Inferior parietal cortex (tissue), 1 donor: Measurements from ENCODE around the gene CCM2.
A peak's percentile ranks its signal among the peaks of the same experiment; 100 is the strongest.
"Not testable (repeated sequence)": the region's sequence is repeated elsewhere in the genome, so short reads cannot be mapped to it uniquely, and the experiment has no call there.

Experiments
- DNase-seq: peaks from one replicate; pipeline ENCODE4 v3.0.0-alpha.2; 2016; ENCODE audit errors: extremely low spot score

The CCM2 gene

DNA sequence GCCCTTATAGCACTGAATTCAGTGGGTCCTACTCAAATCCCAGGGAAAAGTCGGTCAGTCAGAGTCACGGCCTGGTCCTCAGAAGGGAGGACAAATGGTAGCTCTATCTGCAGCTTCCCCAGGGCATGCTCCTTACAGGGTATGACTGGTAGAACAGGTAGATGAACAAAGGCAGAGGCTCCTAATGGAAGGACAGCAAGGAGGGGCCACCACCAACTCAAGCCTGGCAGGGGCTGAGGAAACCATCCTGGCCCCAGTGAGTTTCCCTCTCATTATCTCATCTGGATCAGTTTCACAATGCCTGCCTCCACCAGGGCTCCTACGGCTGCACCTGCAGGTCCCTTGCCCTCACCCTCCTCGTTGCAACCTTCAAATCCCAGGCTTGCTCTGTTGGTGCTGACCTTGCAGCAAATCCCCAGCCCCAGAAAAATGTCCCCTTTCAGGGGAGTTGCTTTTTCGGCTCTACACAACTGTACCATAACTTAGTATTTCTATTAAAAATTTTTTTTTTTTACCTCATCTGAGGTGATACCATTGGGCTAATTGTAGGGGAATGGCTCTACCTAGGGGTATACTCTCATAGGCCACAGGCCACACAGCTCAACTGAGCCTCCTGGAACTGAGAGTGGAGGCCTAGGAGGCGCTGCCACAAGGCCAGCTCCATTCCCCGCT, 18.8 kb upstream of the CCM2 start:
- DNase-seq: no peak

DNA sequence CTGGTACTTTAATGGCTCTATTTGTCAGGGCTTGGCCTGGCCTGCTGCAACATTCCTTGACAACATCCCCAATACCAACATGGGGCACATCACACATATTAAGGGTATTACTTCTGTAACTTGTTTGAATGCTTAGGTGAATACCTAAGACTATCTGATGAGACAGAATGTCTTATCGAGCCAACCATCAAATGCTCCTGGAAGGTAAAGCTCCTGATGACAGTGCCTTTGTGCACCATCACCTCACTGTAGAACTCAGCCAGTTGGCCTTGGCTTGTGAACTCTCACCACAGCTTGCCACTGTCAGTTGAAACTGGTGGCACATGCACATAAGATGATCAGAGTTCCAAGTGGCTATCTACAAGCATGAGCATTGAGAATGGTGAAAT, 17.5 kb upstream of the CCM2 start:
- DNase-seq: no peak

- DNase-seq: no peak
These were observed 17.0 kb upstream of the CCM2 start for GRCh38 chr7:44982970-44983369.

DNA sequence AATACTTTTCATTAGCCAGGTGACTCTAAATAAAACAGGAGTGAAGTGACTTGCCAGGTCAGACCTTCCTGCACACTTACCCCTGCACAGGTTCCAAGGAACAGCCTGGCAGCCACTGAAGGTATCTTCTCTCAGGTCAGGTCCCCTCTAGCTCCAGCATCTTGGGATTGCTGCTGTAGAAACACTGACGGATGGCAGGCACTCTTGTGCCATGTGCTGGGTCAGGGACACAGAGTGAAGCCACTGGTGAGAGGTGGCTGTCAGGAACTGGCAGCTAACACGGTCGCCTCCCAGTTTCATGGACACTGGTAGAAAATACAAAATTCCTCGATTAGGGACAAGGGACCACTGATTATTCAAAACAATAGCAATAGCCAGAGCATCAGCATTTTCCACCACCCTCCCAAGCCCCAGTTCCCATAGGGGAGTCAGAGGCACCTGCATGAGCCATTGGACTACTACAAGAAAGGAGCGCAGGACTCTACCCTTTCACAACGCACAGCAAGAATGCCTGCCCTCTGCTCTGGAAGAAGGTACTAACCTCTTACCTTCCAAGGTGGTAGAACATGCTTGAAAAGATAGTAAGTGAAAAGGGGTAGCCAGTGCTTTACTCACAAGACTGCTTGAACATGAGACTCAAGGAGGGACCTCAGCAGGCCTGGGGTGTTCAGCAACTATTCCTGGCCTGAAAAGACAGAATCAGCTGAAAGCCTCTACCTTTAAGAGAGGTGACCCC, 16.1 kb upstream of the CCM2 start:
- DNase-seq: no peak

DNA sequence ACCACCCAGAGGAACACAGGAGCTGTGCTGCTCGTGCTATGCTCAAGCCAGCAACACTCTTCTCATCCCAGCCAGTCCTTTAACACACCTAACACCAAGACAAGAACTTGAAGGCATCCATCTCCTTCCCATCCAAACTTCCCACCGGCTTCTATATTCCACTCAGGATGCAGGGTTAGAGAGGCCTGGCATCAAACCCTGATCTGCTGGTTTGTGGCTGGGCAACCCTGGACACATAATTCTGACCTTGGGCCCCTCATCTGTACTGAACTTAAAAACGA, 15.6 kb upstream of the CCM2 start:
- DNase-seq: no peak

DNA sequence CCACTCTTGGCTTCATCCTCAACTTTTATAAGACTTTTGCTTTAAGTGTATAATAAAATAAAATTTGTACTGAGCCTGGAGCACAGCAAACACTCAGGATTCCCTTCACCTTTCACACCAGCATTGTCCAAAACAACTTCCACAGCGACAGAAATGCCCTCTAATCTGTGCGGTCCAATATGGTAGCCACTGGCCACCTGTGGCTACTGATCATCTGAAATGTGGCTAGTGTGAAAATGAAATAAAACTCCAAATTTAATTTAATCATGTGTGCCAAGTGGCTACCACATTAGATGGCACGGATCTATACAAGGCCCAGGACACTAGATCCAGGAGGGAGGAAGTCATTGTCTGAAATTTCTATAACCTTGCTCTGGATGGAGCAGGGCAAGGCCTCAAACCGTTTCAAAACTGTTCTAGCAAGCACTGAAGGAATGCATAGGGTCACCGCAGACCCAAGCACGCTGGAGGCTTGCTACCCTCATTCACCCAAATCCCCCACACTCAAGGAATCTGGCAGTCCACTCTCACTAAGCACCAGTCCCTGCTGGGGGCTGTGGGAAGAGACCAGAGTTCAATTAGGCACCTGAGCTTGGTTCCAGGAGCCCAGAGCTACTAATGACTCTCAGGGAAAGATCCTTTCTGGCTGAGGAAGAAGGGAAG, 14.8 kb upstream of the CCM2 start:
- DNase-seq: no peak

- no peak for DNase-seq
These were observed 14.1 kb upstream of the CCM2 start for GRCh38 chr7:44985900-44986217.

DNA sequence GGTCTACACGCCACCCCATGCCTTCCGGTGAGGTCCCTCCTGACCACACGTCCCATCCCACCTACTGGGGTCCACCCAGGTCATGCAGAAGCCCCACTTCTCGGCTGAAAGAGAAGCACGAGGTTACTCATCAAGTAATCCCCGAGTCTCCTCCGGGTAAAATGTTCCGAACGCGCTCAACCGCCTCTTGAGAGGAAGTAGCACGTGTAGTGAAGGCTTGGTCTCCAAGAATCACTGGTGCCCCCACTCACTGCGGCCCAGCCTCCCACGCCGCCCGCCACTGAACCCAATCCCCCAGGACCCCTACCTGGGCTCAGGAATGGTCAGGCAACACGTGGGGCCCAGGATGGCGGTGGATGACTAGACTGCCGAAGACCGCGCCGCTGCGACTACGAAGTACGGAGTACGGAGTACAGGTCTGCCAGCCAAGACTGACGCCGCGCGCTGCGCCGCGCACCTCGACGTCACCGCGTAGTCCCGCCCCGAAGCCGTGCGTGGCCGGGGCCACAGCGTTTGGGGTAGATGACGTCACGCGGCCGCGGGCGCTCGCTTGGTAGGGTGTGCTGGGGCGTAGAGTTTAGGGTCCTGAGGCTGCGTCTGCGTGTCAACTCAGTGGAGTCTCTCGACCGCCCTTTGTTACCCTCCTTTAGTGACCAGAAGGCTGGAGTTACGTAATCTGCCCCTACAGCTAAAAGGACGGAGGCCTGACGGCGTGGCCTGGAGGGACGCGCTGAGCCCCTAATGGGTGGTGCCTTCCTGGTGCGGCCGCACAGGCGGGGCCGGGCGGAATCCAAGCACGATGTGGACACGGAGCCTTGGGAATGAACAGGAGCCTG, 13.6 kb upstream of the CCM2 start:
- peak; percentile 92 for DNase-seq

- DNase-seq: no peak
These were observed 12.5 kb upstream of the CCM2 start for GRCh38 chr7:44987457-44987856.

DNA sequence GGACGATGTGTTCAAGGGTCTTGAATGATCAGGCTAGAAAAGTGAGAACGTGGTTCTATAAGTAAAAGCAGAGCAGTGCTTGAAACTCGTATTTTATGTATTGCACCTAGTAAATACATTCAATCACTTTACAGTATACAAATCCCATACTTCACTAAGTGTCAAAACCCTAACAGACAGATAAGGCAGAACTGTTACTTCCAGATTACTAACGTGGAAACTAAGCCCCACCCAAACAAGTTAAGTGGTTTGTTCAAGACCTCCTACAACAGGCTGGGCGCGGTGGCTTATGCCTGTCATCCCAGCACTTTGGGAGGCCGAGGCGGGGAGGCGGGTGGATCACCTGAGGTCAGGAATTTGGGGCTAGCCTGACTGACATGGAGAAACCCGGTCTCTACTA, 12.0 kb upstream of the CCM2 start:
- DNase-seq: no peak

DNA sequence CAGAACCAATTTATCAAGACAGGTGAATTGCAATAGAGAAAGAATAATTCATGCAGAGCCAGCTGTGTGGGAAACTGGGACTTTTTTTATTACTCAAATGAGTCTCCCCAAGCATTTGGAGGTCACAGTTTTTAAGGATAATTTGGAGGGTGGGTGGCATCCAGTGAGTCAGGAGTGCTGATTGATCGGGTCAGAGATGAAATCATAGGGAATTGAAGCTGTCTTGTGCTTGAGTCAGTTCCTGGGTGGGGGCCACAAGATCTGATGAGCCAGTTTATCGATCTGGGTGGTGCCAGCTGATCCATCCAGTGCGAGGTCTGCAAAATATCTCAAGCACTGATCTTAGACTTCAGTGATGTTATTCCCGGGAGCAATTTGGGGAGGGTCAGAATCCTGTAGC, 11.3 kb upstream of the CCM2 start:
- DNase-seq: no peak

- DNase-seq: no peak
These were observed 10.9 kb upstream of the CCM2 start for GRCh38 chr7:44989132-44989531.

GRCh38 chr7:44990109-44991023, 9.6 kb upstream of the CCM2 start:
- DNase-seq: no peak

GRCh38 chr7:44992004-44992795, 7.8 kb upstream of the CCM2 start:
- not testable (repeated sequence) for DNase-seq

- no peak for DNase-seq
These were observed 5.0 kb upstream of the CCM2 start for GRCh38 chr7:44994877-44995554.

- DNase-seq: no peak
These were observed 4.2 kb upstream of the CCM2 start for GRCh38 chr7:44995555-44996493.

DNA sequence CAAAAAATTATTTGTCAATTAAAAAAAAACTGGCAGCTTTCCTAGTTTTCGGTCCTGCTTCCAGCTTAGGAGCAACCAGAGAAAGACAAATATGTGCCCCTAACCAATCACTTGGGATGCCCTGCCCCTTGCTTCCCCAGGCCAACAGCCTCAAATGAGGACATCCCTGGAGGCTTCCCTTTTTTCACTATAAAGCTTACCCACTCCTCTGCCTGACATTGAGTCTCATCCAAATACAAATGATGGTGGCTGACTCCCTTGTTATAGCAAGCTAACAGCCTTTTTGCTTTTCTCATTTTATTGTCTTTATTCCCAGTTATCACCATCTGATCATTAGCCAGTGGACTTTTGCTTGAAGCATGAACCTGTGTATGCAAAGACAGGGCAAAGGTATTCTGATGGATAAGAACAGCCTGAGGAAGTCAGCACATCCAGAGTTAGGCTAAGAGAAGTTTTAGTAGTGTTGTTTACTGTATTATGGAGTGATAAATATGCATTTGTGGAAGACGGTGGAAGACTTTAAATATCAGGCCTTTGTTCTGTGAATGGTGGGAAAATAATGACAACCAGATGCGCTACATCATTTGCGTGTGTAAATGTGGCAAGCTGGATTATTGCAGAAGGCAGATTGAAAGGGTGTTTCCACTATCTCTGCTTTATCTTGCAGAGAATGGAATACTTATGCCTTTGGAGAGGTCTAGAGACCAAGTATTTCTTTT, 1.7 kb upstream of the CCM2 start:
- no peak for DNase-seq
